KOPT-K1 (cell line): ENCODE measurements around the gene INPP1.
"Not testable (repeated sequence)": the region's sequence is repeated elsewhere in the genome, so short reads cannot be mapped to it uniquely, and the experiment has no call there.

Experiments
- H3K27ac ChIP-seq: fragments of 200-600 bp; sonication (generic); 2 replicates; pipeline ENCODE4 v1.5.1; 2016; ENCODE audit warnings: antibody characterized with exemption, mild to moderate bottlenecking, low read depth, low read length; ENCODE audit not compliant: poor library complexity, severe bottlenecking
- H3K36me3 ChIP-seq: fragments of 200-600 bp; sonication (generic); 2 replicates; pipeline ENCODE4 v1.5.1; 2017; ENCODE audit warnings: antibody characterized with exemption, mild to moderate bottlenecking, low read length, moderate library complexity; ENCODE audit not compliant: insufficient read depth
- H3K9me3 ChIP-seq: fragments of 200-600 bp; sonication (generic); 2 replicates; pipeline ENCODE4 v1.5.1; 2017; ENCODE audit warnings: antibody characterized with exemption, low read length, mild to moderate bottlenecking; ENCODE audit not compliant: insufficient read depth, poor library complexity, severe bottlenecking

The INPP1 gene, protein sequence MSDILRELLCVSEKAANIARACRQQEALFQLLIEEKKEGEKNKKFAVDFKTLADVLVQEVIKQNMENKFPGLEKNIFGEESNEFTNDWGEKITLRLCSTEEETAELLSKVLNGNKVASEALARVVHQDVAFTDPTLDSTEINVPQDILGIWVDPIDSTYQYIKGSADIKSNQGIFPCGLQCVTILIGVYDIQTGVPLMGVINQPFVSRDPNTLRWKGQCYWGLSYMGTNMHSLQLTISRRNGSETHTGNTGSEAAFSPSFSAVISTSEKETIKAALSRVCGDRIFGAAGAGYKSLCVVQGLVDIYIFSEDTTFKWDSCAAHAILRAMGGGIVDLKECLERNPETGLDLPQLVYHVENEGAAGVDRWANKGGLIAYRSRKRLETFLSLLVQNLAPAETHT

GRCh38 chr2:190343536-190344275 lies at the start of gene INPP1:
TSS of gene INPP1 (plus strand) at chr2:190343589. CDS start at chr2:190360103, 16,514 bp downstream.
- H3K9me3 ChIP-seq = no peaks in the 10 kb centered on the region
- no peak within 1 kb of the TSS for H3K27ac ChIP-seq
- no peaks in the 10 kb centered on the region for H3K36me3 ChIP-seq

GRCh38 chr2:190297880-190298279 lies 45.5 kb upstream of the INPP1 start:
- peaks cover 40% of the 10 kb centered on the region for H3K36me3 ChIP-seq
- H3K9me3 ChIP-seq, H3K27ac ChIP-seq: not testable (repeated sequence)

- H3K36me3 ChIP-seq = peaks cover 20% of the 10 kb centered on the region
- no peak overlapping the region for H3K27ac ChIP-seq
- peaks cover 7% of the 10 kb centered on the region for H3K9me3 ChIP-seq
These were observed 42.4 kb upstream of the INPP1 start for GRCh38 chr2:190301032-190301431.

- Histone ChIP-seq H3K27ac (no peak overlapping the region), H3K36me3 (peaks cover 21% of the 10 kb centered on the region; the same call in 1 of the 2 replicates), H3K9me3 (peaks cover 7% of the 10 kb centered on the region)
These were observed 41.3 kb upstream of the INPP1 start for GRCh38 chr2:190302052-190302451.

- H3K36me3 ChIP-seq = peaks cover 31% of the 10 kb centered on the region; the same call in 1 of the 2 replicates
- peaks cover 7% of the 10 kb centered on the region for H3K9me3 ChIP-seq
- no peak overlapping the region for H3K27ac ChIP-seq
These were observed 39.7 kb upstream of the INPP1 start for GRCh38 chr2:190303647-190304046.

- peaks cover 37% of the 10 kb centered on the region; the same call in 1 of the 2 replicates for H3K36me3 ChIP-seq
- H3K27ac ChIP-seq = no peak overlapping the region
- H3K9me3 ChIP-seq = peaks cover 7% of the 10 kb centered on the region
These were observed 39.0 kb upstream of the INPP1 start for GRCh38 chr2:190304404-190304803.

DNA sequence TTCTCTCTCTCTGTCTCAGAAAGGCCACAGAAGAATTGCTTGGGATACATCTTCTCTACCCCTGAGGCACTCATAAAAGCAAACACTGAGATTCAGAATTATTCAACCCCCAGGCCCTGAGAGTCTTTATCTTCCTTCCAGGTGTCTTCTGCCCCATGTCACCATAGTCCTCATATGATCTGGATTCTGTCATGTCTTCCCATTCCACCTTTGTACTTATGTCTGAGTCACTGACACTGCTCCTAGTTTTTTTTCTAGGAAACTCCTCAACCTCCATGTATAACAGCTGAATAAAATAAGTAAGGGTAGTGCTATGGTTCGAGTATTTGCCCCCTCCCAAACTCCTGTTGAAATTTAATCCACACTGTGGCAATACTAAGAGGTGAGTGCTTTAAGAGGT lies 35.4 kb upstream of the INPP1 start:
- H3K27ac ChIP-seq = no peak overlapping the region
- H3K9me3 ChIP-seq = no peaks in the 10 kb centered on the region
- H3K36me3 ChIP-seq = peaks cover 36% of the 10 kb centered on the region

DNA sequence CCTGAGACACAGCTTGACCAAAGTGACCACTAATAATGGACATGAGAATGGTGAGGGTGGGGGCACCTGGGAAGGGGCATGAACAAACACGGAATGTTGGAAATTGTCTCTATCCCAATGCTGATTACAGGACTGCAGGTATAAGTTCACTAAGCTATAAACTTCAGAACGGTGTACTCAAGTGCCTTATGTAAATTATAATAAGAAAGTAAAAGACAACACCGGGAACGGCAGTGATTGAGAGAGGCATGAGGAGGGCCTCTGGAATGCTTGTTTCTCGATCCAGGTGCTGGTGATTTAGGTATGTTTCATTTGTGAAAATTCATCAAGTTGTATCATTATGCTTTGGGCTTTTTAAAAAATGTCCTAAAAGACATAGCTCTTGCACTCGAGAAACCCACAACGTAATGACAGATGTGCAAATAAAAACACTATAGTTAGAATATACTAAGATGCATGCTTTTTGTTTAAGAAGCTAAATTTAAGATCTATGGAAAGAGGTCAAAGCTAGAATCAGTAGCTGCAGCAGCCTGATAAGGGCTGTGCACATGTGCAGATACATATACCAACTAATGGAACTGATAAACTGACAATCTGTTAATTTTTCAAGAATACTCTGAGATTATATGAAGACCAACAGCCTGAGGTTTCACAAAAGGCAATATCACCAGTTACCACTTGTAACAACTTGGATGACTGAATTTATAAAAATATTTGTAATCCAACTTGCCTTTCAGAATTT lies 31.3 kb upstream of the INPP1 start:
- Histone ChIP-seq H3K36me3 (peaks cover 30% of the 10 kb centered on the region), H3K9me3 (no peaks in the 10 kb centered on the region), H3K27ac (no peak overlapping the region)

- not testable (repeated sequence) for H3K27ac ChIP-seq, H3K9me3 ChIP-seq
These were observed 30.8 kb upstream of the INPP1 start for GRCh38 chr2:190312635-190313025.

DNA sequence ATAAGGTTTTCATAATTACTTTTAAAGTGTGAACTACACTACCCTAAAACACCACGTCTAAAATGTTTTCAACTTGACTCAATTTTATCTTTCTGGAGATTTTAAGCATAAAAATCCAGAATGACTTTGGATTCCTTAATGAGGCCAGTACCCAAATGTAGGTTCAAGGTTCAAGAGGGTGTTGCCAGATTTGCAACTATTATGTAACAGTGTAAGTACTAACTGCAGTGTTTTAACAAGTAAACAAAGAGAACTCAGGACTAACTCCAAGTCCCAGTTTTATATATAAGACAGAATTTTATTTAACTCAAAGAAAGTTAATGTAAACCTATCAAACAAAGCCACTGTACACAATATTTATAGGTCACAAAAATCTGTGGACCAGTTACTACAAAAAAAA lies 29.5 kb upstream of the INPP1 start:
- Histone ChIP-seq H3K36me3 (peaks cover 19% of the 10 kb centered on the region), H3K9me3 (no peaks in the 10 kb centered on the region), H3K27ac (no peak overlapping the region)

More at GRCh38 chr2:190312635-190313025, 30.8 kb upstream of the INPP1 start:
- peaks cover 30% of the 10 kb centered on the region for H3K36me3 ChIP-seq

GRCh38 chr2:190315273-190315672 lies 28.1 kb upstream of the INPP1 start:
- H3K27ac ChIP-seq = no peak overlapping the region
- H3K9me3 ChIP-seq = no peaks in the 10 kb centered on the region
- peaks cover 6% of the 10 kb centered on the region for H3K36me3 ChIP-seq

DNA sequence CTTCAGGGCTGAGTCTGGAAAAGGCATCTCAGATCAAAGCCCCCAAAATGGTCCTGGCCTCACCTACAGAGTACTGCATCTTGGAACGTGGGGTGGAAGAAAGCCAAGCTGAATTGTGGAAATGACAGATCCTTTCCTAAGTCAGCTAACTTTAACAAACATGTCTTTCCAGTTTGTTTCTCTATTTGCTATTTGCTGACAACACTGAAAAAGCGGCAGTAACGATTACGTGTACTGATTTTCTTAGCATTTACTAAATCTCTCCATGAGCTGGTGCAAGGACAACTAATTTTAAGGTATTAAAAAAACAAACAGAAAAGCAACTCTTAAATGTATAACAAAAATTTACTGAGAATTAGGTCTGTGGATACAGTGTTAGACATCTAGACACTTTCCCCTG lies 24.9 kb upstream of the INPP1 start:
- peak overlapping the region; percentile 57 for H3K27ac ChIP-seq

GRCh38 chr2:190318931-190319554 lies 24.3 kb upstream of the INPP1 start:
- H3K27ac ChIP-seq = peak overlapping the region; percentile 57
- no peaks in the 10 kb centered on the region for H3K36me3 ChIP-seq
- no peaks in the 10 kb centered on the region for H3K9me3 ChIP-seq

More for the DNA sequence above, 24.9 kb upstream of the INPP1 start:
- no peaks in the 10 kb centered on the region for H3K36me3 ChIP-seq
- H3K9me3 ChIP-seq = no peaks in the 10 kb centered on the region

DNA sequence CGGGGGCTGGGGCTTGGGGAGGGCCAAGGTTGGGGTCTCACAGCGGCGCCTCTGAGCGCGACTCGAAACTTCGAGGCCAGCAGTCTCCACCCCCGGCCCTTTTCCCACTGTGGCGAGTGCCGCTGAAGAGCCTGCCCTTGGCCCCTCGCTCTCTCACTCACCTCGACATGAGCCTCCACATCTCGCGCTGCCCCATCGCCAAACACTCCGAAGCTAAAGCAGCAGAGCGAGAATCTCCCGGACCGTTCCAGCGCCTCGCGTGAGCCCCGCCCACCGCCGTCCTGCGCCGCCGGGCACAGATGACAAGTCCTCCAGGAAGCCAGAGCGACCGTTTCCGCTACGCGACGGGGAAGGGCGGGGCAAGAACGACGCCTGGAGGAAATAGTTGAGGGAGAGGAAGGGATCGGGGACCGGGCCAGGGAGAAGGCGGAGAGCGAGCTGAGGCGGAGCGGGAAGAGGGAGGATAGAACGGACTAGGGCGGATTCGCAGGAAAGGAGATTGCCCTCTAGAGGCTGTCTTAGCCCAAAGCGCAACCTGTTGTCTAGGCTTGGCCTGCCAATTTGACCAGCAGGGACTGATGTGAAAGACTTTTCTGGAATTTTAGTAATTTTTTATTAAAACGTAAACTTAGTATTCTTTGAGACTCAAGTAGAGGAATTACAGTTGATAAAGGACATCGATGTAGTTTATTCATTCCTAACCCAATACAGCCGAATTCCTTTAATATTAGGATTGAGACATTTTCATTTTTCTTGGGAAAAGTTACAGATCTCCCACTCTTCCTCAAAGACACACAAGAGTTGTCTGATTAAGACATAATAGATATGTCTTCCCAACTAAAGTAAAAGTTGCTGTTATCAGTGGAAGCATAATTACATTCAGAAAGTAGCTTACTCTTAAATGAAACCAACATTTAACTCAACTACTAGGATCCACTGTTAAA lies 23.6 kb upstream of the INPP1 start, which contains the start of gene HIBCH:
TSS of gene HIBCH (minus strand) at position 272 of the 944 bp plus-strand sequence. CDS start at position 196, 76 bp downstream.
- H3K36me3 ChIP-seq = no peaks in the 10 kb centered on the region
- H3K27ac ChIP-seq = peak within 1 kb of the TSS; percentile 57

More for the DNA sequence above, 23.6 kb upstream of the INPP1 start, which contains the start of gene HIBCH:
- no peaks in the 10 kb centered on the region for H3K9me3 ChIP-seq
